Body of pancreas (tissue), 4 donors: ENCODE data around the gene UBE2R2. TPM values are rescaled to one million over a fixed set of nuclear protein-coding genes. Genes with fewer than 3 reads are reported as not detected.

Source experiments
- ATAC-seq: fragments of 150-250 bp; one replicate; pipeline ENCODE4 v1.9.1; 2016
- DNase-seq, 4 donors: peaks; one replicate each; pipeline ENCODE4 v3.0.0-alpha.2; 2019
- H3K27ac ChIP-seq, 4 donors: fragments of 200-600 bp; sonication (generic); 1 replicate in 3 of 4; 2 replicates in 1 of 4; pipeline versions ENCODE4 v1.5.1 to v1.6.1; 2016 to 2019; ENCODE audit warnings: mild to moderate bottlenecking in 1 of 4, mixed read lengths in 1 of 4, moderate library complexity in 1 of 4
- H3K27me3 ChIP-seq, 2 donors: fragments of 200-600 bp; sonication (generic); one replicate each; pipeline ENCODE4 v1.6.0; 2016; ENCODE audit warnings: mild to moderate bottlenecking in 1 of 2
- H3K36me3 ChIP-seq, 2 donors: fragments of 200-600 bp; sonication (generic); replicated peaks in 1 of 2; 2 replicates each; pipeline ENCODE4 v1.5.1; 2016; ENCODE audit warnings: low read depth in 2 of 2; ENCODE audit not compliant: insufficient read depth in 1 of 2
- H3K4me1 ChIP-seq: fragments of 200-600 bp; sonication (generic); one replicate; pipeline ENCODE4 v1.6.0; 2016
- H3K4me3 ChIP-seq, 2 donors: fragments of 200-600 bp; sonication (generic); 1 replicate in 1 of 2; 2 replicates in 1 of 2; pipeline ENCODE4 v1.5.1; 2016 to 2019
- H3K9me3 ChIP-seq, 3 donors: fragments of 200-600 bp; sonication (generic); 1 replicate in 2 of 3; 2 replicates in 1 of 3; pipeline ENCODE4 v1.5.1; 2016
- CTCF ChIP-seq, 7 experiments: fragments of 450-650 bp in 4 of 7; fragments of 200-600 bp in 3 of 7; sonication (generic) in 3 of 7; IDR thresholded peaks; one replicate each; pipeline ENCODE4 v1.5.1; 2016 to 2019; ENCODE audit warnings: antibody characterized with exemption in 7 of 7
- POLR2A ChIP-seq, 3 donors: fragments of 450-650 bp; IDR thresholded peaks; one replicate each; pipeline ENCODE4 v1.6.1; 2016; ENCODE audit warnings: antibody characterized with exemption in 3 of 3, mild to moderate bottlenecking in 2 of 3
- WGBS, 2 donors: methylation state at CpG; one replicate each; pipeline ENCODE4 v1.1.5; 2017; 5-methylcytosine and 5-hydroxymethylcytosine counted together
- intact Hi-C: fragments of 100-400 bp; cut with DNase I; formaldehyde crosslinking; loops from one replicate; pipeline ENCODE4 v1.15.1; 2023
- total RNA-seq, 2 donors: library from RNA; depleted of rRNA; stranded (reverse); fragments of >200 nt; gene quantifications; one replicate each; pipeline ENCODE4 v1.1.0, GENCODE V29; 2016

Gene UBE2R2
- total RNA-seq, 2 donors from 2014 or later = 26.7 to 31.4 TPM

GRCh38 chr9:33919276-33919897 lies 102.4 kb downstream of the UBE2R2 start:
- ATAC-seq (no peak), DNase-seq (no peak)
- Histone ChIP-seq H3K27me3 (no peaks in the 10 kb centered on the region), H3K9me3 (no peaks in the 10 kb centered on the region), H3K4me1 (peaks cover 20% of the 10 kb centered on the region), H3K36me3 (peaks cover 6 to 18% of the 10 kb centered on the region in 2 donors), H3K27ac (no peak overlapping the region), H3K4me3 (no peak overlapping the region)
- no peak for TF ChIP-seq POLR2A (IDR thresholded peaks at IDR 0.05)
- TF ChIP-seq CTCF (IDR thresholded peaks at IDR 0.05) = no peak
- WGBS, 2 donors = 92 to 93% methylated on average over 6 of the region's 6 CpGs
- intact Hi-C loops = no loop called here

DNA sequence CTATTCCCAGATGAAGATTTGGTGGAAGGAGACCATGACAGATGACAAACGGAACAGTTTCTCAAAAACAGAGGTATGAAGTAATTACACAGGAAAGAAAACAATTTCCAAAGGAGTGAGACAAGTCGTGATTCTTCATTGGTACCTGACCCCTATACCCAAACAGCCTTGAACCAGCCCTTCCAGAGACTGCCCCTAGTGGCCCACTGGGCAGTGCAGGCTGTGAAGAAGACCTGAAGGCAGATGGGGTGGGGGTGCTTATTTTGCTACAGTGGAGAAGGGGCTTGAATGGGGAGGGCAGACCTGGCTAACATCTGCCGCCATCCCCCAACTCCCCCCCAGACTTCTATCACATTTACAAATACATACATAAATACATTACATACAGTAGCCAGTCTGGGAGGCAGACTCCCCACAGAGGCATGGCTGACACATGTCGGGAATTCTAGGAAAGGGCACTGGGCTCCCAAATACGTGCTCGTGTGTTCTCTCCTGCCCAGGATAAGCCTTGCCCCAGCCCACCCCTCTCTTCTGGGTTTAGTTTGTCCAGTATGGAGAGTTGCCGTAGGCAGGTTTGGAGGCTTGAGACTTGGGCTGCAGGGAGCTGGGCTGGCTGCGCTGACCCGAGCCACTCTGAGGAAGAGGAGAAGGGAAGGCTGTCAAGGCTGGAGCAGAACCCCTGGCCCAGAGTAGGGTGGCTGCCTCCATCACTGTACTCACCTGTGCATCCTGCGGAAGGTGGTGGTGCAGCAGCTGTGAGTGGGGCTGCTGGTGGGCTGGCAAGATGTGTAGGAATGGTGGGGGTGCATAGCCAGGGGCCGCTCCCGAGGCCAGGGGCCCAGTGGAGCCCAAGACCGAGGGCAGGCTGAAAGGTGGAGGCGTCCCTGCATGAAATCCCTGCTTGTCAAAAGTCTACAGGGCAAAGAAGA lies 105.3 kb downstream of the UBE2R2 start:
- Histone ChIP-seq H3K4me1 (peaks cover 30% of the 10 kb centered on the region), H3K36me3 (peaks cover 9 to 21% of the 10 kb centered on the region in 2 donors), H3K9me3 (no peaks in the 10 kb centered on the region), H3K4me3 (no peak overlapping the region), H3K27me3 (no peaks in the 10 kb centered on the region), H3K27ac (no peak overlapping the region)
- ATAC-seq (no peak), DNase-seq (no peak)
- WGBS, 2 donors = 85 to 87% methylated on average over 13 to 14 of the region's 14 CpGs
- intact Hi-C loops = loop anchor here (10.0 kb wide), 1 partner anchor 153 kb away; no protein-coding TSS in a partner anchor
- TF ChIP-seq CTCF (IDR thresholded peaks at IDR 0.05) (peak in 5 of 7 experiments; percentile 32 to 47 (median 38)), POLR2A (IDR thresholded peaks at IDR 0.05) (no peak)

GRCh38 chr9:33923079-33923478 lies 106.1 kb downstream of the UBE2R2 start:
- Histone ChIP-seq H3K9me3 (no peaks in the 10 kb centered on the region), H3K36me3 (peaks cover 9 to 25% of the 10 kb centered on the region in 2 donors), H3K4me1 (peaks cover 30% of the 10 kb centered on the region), H3K27me3 (no peaks in the 10 kb centered on the region), H3K4me3 (no peak overlapping the region), H3K27ac (peak overlapping the region in 2 of 4 donors; percentile 31 to 42)
- ATAC-seq (no peak), DNase-seq (no peak)
- intact Hi-C loops = loop anchor here (10.0 kb wide), 1 partner anchor 152 kb away; no protein-coding TSS in a partner anchor
- WGBS, 2 donors = 71% methylated on average over 4 of the region's 4 CpGs; no CpG with 5 or more reads in 1 of the 2 donors
- TF ChIP-seq CTCF (IDR thresholded peaks at IDR 0.05) (no peak), POLR2A (IDR thresholded peaks at IDR 0.05) (no peak)

DNA sequence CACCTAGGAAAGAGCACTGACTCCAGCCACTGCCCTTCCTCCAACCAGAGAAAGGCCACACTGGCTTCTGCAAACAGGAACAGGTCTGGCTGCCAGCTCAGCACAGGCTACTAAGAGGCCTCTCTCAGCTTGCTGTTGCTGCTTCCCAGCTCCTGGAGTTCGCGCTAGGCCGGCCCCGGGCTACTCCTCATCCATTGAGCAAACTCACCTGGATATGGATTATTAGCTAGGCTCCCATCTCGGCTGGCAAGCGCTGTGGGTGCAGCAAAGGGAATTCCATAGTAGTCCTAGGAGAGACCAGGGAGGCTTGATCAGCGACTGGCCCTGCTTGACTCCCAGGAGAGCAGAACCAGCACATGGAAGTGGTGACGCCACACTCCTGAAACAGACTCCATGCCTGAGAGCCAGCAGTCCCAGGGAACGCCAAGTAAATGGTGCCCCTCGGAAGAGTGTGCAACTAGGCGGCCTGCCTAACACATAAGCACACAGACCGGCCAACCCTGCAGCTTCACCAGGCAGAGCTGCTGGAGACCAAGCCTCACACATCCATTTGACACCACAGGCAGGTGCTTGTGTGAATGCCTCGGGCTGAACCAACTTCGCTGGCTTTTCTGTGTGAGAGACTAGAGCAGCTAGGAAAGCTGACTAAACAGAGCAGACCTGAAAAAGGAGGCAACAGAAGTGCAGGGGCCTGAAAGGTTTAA lies 107.2 kb downstream of the UBE2R2 start:
- Histone ChIP-seq H3K9me3 (no peaks in the 10 kb centered on the region), H3K27ac (peak overlapping the region in 3 of 4 donors; percentile 31 to 58 (median 42)), H3K27me3 (no peaks in the 10 kb centered on the region), H3K4me1 (peaks cover 30% of the 10 kb centered on the region), H3K4me3 (no peak overlapping the region), H3K36me3 (peaks cover 9 to 25% of the 10 kb centered on the region in 2 donors)
- peak; percentile 42 to 70 (median 66) for DNase-seq
- TF ChIP-seq CTCF (IDR thresholded peaks at IDR 0.05) (no peak), POLR2A (IDR thresholded peaks at IDR 0.05) (no peak)
- 60 to 100% methylated on average over 2 to 14 of the region's 14 CpGs for WGBS, 2 donors
- ATAC-seq = peak; percentile 49
- intact Hi-C loops = loop anchor here (10.0 kb wide), 1 partner anchor 151 kb away; no protein-coding TSS in a partner anchor
